ENCODE data around the gene ENDOV.

DNA sequence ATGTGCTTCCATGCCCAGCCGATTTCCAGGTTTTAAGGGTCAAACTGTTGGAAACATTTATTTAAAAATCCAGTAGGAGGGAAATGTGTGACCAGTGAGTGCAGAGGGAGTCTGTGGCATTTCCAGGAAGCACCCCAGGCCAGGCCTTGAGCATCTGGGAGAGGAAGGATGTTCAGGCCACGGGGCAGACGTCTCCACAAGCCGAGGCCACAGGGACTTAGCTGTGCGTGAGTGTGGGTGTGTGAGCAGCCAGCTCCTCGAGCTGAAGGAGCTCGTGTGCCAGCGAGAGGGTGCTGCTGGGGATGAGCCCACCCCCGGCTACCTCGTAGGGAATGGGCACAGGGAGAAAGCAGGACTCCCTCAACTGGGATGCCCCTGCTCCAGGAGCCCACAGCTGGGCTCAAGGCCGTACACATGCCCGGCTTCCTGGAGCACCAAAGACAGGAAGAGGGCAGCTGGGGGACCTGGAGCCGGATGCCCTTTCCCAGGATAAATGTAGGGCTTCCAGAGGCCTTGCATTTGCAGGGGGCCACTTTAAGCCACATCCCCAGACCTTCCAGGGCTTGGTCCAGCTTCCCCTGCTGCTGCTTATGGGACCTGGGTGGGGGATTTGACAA, 48.9 kb downstream of the ENDOV start:
- TF ChIP-seq, protein P1, sequence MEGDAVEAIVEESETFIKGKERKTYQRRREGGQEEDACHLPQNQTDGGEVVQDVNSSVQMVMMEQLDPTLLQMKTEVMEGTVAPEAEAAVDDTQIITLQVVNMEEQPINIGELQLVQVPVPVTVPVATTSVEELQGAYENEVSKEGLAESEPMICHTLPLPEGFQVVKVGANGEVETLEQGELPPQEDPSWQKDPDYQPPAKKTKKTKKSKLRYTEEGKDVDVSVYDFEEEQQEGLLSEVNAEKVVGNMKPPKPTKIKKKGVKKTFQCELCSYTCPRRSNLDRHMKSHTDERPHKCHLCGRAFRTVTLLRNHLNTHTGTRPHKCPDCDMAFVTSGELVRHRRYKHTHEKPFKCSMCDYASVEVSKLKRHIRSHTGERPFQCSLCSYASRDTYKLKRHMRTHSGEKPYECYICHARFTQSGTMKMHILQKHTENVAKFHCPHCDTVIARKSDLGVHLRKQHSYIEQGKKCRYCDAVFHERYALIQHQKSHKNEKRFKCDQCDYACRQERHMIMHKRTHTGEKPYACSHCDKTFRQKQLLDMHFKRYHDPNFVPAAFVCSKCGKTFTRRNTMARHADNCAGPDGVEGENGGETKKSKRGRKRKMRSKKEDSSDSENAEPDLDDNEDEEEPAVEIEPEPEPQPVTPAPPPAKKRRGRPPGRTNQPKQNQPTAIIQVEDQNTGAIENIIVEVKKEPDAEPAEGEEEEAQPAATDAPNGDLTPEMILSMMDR (IDR thresholded peaks at IDR 0.05; ENCODE audit: extremely low read depth in 1 of 2, insufficient read depth in 1 of 2, low read depth in 1 of 2, low read length in 2 of 2): no peak
- TF ChIP-seq POLR2AphosphoS5 (IDR thresholded peaks at IDR 0.05; ENCODE audit: insufficient read depth, low read depth, low read length): no peak

All from endothelial cell of umbilical vein (primary cell).